Uterus (tissue), 2 donors: ENCODE data around the gene GOLGA6L7.
"Not testable (repeated sequence)": the region's sequence is repeated elsewhere in the genome, so short reads cannot be mapped to it uniquely, and the experiment has no call there.

Experiments used
- CTCF ChIP-seq, 4 experiments: fragments of 200-600 bp in 2 of 4; fragments of 450-650 bp in 2 of 4; sonication (generic) in 2 of 4; IDR thresholded peaks; one replicate each; pipeline ENCODE4 v1.5.1; 2016 to 2019; ENCODE audit warnings: antibody characterized with exemption in 4 of 4, mild to moderate bottlenecking in 2 of 4, moderate library complexity in 1 of 4
- POLR2A ChIP-seq, 2 donors: fragments of 450-650 bp; IDR thresholded peaks; one replicate each; pipeline ENCODE4 v1.6.1; 2016; ENCODE audit warnings: antibody characterized with exemption in 2 of 2, mild to moderate bottlenecking in 1 of 2, moderate library complexity in 1 of 2

- TF ChIP-seq CTCF, POLR2A (IDR thresholded peaks at IDR 0.05): not testable (repeated sequence)
Observed at GRCh38 chr15:28889871-28890270, 41.4 kb upstream of the GOLGA6L7 start.
